ENCODE results near the gene MLST8.

Gene MLST8

GRCh38 chr16:2173916-2174315, 31.3 kb upstream of the MLST8 start:
- no peak for DNase-seq

GRCh38 chr16:2174396-2175131, 30.7 kb upstream of the MLST8 start:
- no peak for DNase-seq

GRCh38 chr16:2175454-2175853, 29.8 kb upstream of the MLST8 start:
- DNase-seq = no peak

GRCh38 chr16:2176047-2176446, 29.2 kb upstream of the MLST8 start:
- DNase-seq = no peak

- no peak for DNase-seq
These were observed 28.2 kb upstream of the MLST8 start for GRCh38 chr16:2177101-2177500.

- DNase-seq = no peak
These were observed 27.7 kb upstream of the MLST8 start for GRCh38 chr16:2177561-2177960.

GRCh38 chr16:2178321-2179106, 26.7 kb upstream of the MLST8 start:
- DNase-seq = peak; percentile 31

GRCh38 chr16:2179107-2179501, 26.1 kb upstream of the MLST8 start:
- no peak for DNase-seq

- DNase-seq = no peak
These were observed 25.7 kb upstream of the MLST8 start for GRCh38 chr16:2179576-2179975.

GRCh38 chr16:2180461-2180860, 24.8 kb upstream of the MLST8 start:
- no peak for DNase-seq

GRCh38 chr16:2180962-2181923, 24.0 kb upstream of the MLST8 start:
- no peak for DNase-seq

- no peak for DNase-seq
These were observed 23.3 kb upstream of the MLST8 start for GRCh38 chr16:2181952-2182351.

- no peak for DNase-seq
These were observed 21.6 kb upstream of the MLST8 start for GRCh38 chr16:2183671-2184070.

GRCh38 chr16:2184346-2184745, 20.9 kb upstream of the MLST8 start:
- DNase-seq = no peak

- DNase-seq = no peak
These were observed 20.3 kb upstream of the MLST8 start for GRCh38 chr16:2184962-2185361.

- no peak for DNase-seq
These were observed 19.2 kb upstream of the MLST8 start for GRCh38 chr16:2186064-2186463.

- no peak for DNase-seq
These were observed 18.7 kb upstream of the MLST8 start for GRCh38 chr16:2186505-2186904.

GRCh38 chr16:2187212-2187611, 18.0 kb upstream of the MLST8 start:
- no peak for DNase-seq

- no peak for DNase-seq
These were observed 16.9 kb upstream of the MLST8 start for GRCh38 chr16:2188395-2188794.

GRCh38 chr16:2189252-2189893, 15.9 kb upstream of the MLST8 start:
- no peak for DNase-seq

- no peak for DNase-seq
These were observed 15.1 kb upstream of the MLST8 start for GRCh38 chr16:2190002-2190658.
